Natural killer cell (primary cell): ENCODE measurements around the gene RASGEF1B. TPM values are rescaled to one million over a fixed set of nuclear protein-coding genes. Genes with fewer than 3 reads are reported as not detected.

Experiments
- ATAC-seq, 3 donors: fragments of 150-1000 bp in 2 of 3; fragments of 200-7000 bp in 1 of 3; cut with Tn5 transposase; 1 replicate in 1 of 3; 2 replicates in 2 of 3; pipeline ENCODE4 v1.10.0; 2021; ENCODE audit warnings: mild to moderate bottlenecking in 2 of 3, moderate library complexity in 2 of 3
- DNase-seq, 2 donors: peaks; one replicate each; pipeline versions ENCODE4 v3.0.0 to v3.0.0-alpha.2; 2013 to 2021; ENCODE audit warnings: mixed read lengths in 1 of 2
- H3K27ac ChIP-seq: one replicate; pipeline ENCODE4 v1.5.1; 2013; ENCODE audit warnings: mild to moderate bottlenecking, low read length
- H3K27me3 ChIP-seq: one replicate; pipeline ENCODE4 v1.6.1; 2013; ENCODE audit warnings: low read length; ENCODE audit not compliant: control insufficient read depth, insufficient read depth
- H3K36me3 ChIP-seq: one replicate; pipeline ENCODE4 v1.6.1; 2013; ENCODE audit warnings: low read length; ENCODE audit not compliant: control insufficient read depth, insufficient read depth
- H3K4me1 ChIP-seq: one replicate; pipeline ENCODE4 v1.6.1; 2013; ENCODE audit warnings: low read length; ENCODE audit not compliant: control insufficient read depth, insufficient read depth
- H3K4me3 ChIP-seq: one replicate; pipeline ENCODE4 v1.5.1; 2013; ENCODE audit warnings: low read length
- H3K9me3 ChIP-seq: one replicate; pipeline ENCODE4 v1.6.1; 2013; ENCODE audit warnings: low read length; ENCODE audit not compliant: control insufficient read depth, insufficient read depth
- H3K27ac Mint-ChIP-seq, 2 donors: one replicate each; pipeline ENCODE4 v1.8.0; 2022; ENCODE audit warnings: mild to moderate bottlenecking in 2 of 2, mixed read lengths in 2 of 2, moderate library complexity in 1 of 2
- H3K27me3 Mint-ChIP-seq, 2 donors: one replicate each; pipeline ENCODE4 v1.8.0; 2022; ENCODE audit warnings: low read depth in 2 of 2, mixed read lengths in 2 of 2
- H3K36me3 Mint-ChIP-seq: one replicate; pipeline ENCODE4 v1.8.0; 2022; ENCODE audit warnings: mixed read lengths
- H3K4me1 Mint-ChIP-seq, 2 donors: one replicate each; pipeline ENCODE4 v1.8.0; 2022; ENCODE audit warnings: mixed read lengths in 2 of 2
- H3K4me3 Mint-ChIP-seq: one replicate; pipeline ENCODE4 v1.8.0; 2022; ENCODE audit warnings: mild to moderate bottlenecking, moderate library complexity, mixed read lengths
- H3K9me3 Mint-ChIP-seq, 2 donors: one replicate each; pipeline ENCODE4 v1.8.0; 2022; ENCODE audit warnings: mixed read lengths in 2 of 2
- WGBS: methylation state at CpG from one replicate; pipeline ENCODE4 v1.1.7; 2013; ENCODE audit warnings: missing lambda C conversion rate; ENCODE audit not compliant: insufficient coverage; 5-methylcytosine and 5-hydroxymethylcytosine counted together
- intact Hi-C: fragments of 100-400 bp; cut with micrococcal nuclease; formaldehyde crosslinking; loops from one replicate; pipeline ENCODE4 v1.14.2; 2022
- total RNA-seq, 4 donors: library from RNA; stranded (reverse); fragments of 120-200 nt in 1 of 4; gene quantifications; one replicate each; pipeline versions ENCODE4 v1.2.3 to v1.2.4, GENCODE V29; 2013 to 2022
- TF ChIP-seq, protein P1 (sequence below): fragments of 200-600 bp; IDR thresholded peaks from one replicate; pipeline ENCODE4 v1.8.0; 2022; ENCODE audit warnings: antibody characterized with exemption

RASGEF1B gene
- total RNA-seq, 3 donors from 2014 or later (not counting 1 experiment from before 2014, with no cell fraction given), result 42.9 to 106 (median 90.8) TPM

DNA sequence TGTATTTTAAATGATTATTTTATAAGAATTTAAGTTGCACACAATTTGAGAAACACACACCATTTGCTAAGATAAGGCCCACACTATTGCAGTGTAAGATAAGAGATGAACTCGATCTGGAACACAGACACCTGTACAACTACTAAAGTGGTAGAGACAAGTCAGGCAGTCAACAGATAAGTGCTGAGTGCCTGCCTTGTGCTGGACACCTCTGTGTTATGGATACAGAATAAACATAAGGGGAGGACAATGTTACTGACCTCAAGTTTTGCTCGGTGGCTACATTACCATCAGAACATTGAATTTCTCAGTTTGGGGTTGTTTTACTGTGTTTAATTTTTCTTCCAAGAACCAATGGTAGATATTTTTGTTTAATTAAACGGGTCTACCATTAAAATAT is 74.1 kb downstream of the RASGEF1B start:
- H3K27ac Mint-ChIP-seq, result no peak overlapping the region
- no peaks in the 10 kb centered on the region for H3K27me3 ChIP-seq
- ATAC-seq (no peak), DNase-seq (no peak)
- 83% methylated on average over 2 of the region's 3 CpGs for WGBS
- no peak overlapping the region for H3K4me3 Mint-ChIP-seq
- H3K9me3 Mint-ChIP-seq, result no peaks in the 10 kb centered on the region
- no peaks in the 10 kb centered on the region for H3K4me1 Mint-ChIP-seq
- H3K27ac ChIP-seq, result no peak overlapping the region
- H3K4me3 ChIP-seq, result no peak overlapping the region
- intact Hi-C loops, result no loop called here
- TF ChIP-seq, protein P1, sequence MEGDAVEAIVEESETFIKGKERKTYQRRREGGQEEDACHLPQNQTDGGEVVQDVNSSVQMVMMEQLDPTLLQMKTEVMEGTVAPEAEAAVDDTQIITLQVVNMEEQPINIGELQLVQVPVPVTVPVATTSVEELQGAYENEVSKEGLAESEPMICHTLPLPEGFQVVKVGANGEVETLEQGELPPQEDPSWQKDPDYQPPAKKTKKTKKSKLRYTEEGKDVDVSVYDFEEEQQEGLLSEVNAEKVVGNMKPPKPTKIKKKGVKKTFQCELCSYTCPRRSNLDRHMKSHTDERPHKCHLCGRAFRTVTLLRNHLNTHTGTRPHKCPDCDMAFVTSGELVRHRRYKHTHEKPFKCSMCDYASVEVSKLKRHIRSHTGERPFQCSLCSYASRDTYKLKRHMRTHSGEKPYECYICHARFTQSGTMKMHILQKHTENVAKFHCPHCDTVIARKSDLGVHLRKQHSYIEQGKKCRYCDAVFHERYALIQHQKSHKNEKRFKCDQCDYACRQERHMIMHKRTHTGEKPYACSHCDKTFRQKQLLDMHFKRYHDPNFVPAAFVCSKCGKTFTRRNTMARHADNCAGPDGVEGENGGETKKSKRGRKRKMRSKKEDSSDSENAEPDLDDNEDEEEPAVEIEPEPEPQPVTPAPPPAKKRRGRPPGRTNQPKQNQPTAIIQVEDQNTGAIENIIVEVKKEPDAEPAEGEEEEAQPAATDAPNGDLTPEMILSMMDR, result no peak
- H3K4me1 ChIP-seq, result no peaks in the 10 kb centered on the region
- no peaks in the 10 kb centered on the region for H3K36me3 ChIP-seq
- H3K36me3 Mint-ChIP-seq, result no peaks in the 10 kb centered on the region
- H3K27me3 Mint-ChIP-seq, result peaks cover 0 to 5% of the 10 kb centered on the region in 2 donors
- no peaks in the 10 kb centered on the region for H3K9me3 ChIP-seq

DNA sequence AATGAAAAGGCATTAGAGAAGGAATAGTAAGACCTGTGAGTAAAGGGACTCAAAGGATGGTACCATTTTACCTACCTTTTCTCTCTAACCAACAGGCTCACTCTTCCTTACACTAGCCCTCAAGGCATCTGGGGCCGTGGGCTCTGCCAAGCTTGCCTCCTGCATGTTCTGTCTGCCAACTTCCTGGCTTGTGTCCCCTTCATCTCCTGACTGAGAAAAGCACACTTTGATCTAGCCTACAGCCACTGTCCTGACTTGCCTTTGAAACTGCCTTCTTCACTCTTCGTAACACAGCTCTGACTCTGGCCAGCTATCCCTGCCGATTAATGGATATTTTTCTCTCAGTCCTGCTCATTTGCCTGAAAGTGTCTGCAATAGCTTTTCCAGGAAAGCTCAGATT is 76.5 kb downstream of the RASGEF1B start:
- no peak for DNase-seq
- Mint-ChIP-seq H3K9me3 (no peaks in the 10 kb centered on the region), H3K4me1 (no peaks in the 10 kb centered on the region), H3K27ac (no peak overlapping the region), H3K36me3 (no peaks in the 10 kb centered on the region), H3K27me3 (no peaks in the 10 kb centered on the region), H3K4me3 (no peak overlapping the region)
- no peaks in the 10 kb centered on the region for H3K4me1 ChIP-seq
- WGBS, result 93% methylated on average over 3 of the region's 3 CpGs
- H3K27ac ChIP-seq, result no peak overlapping the region
- TF ChIP-seq, protein P1, result no peak
- intact Hi-C loops, result no loop called here
- ATAC-seq, result no peak
- H3K27me3 ChIP-seq, result no peaks in the 10 kb centered on the region
- no peaks in the 10 kb centered on the region for H3K36me3 ChIP-seq
- no peaks in the 10 kb centered on the region for H3K9me3 ChIP-seq
- no peak overlapping the region for H3K4me3 ChIP-seq

DNA sequence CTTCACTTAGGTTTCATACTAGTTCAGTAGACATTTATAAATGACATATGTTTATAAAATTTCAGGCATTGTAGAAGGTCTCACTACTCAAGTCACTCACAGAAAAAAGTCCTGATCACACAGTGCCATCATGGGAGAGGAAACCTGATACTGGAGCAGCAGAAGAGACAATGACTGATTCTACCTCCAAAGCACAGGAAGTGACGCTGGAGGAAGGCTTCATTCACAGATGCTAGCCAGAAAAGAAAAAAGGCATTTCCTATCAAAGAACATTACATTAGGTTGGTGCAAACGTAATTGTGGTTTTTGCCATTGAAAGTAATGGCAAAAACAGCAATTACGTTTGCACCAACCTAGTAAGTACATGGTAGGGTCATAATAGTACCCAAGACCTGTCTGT is 79.5 kb downstream of the RASGEF1B start:
- no peaks in the 10 kb centered on the region for H3K4me1 ChIP-seq
- Mint-ChIP-seq H3K4me1 (no peaks in the 10 kb centered on the region), H3K36me3 (no peaks in the 10 kb centered on the region), H3K27ac (no peak overlapping the region), H3K27me3 (no peaks in the 10 kb centered on the region), H3K4me3 (no peak overlapping the region), H3K9me3 (no peaks in the 10 kb centered on the region)
- ATAC-seq, result no peak
- DNase-seq, result peak in 1 of 2 donors; percentile 33
- no peaks in the 10 kb centered on the region for H3K9me3 ChIP-seq
- TF ChIP-seq, protein P1, result no peak
- no peak overlapping the region for H3K4me3 ChIP-seq
- no peaks in the 10 kb centered on the region for H3K36me3 ChIP-seq
- H3K27me3 ChIP-seq, result no peaks in the 10 kb centered on the region
- intact Hi-C loops, result no loop called here
- H3K27ac ChIP-seq, result no peak overlapping the region
- WGBS, result 67% methylated on average over 3 of the region's 3 CpGs

DNA sequence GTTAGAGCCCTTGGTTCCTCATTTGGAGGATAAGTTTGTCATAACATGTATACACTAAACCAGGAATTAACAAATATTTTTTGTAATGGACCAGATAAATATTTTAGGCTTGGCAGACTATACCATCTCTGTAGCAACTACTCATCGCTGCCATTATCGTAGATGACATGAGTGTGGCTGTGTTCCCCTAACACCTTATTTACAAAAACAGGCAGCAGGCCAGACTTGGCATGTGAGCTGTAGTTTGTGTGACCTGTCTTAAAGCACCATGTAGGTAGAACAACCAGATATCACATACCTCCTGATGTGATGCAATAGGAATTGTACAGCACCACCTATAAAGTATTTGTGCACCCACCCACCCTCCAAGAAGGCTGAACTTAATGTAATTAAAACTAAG is 82.0 kb downstream of the RASGEF1B start:
- no peaks in the 10 kb centered on the region for H3K36me3 ChIP-seq
- TF ChIP-seq, protein P1, result no peak
- 90% methylated on average over 2 of the region's 2 CpGs for WGBS
- H3K9me3 ChIP-seq, result no peaks in the 10 kb centered on the region
- H3K9me3 Mint-ChIP-seq, result no peaks in the 10 kb centered on the region
- intact Hi-C loops, result no loop called here
- ATAC-seq (no peak), DNase-seq (no peak)
- H3K27me3 Mint-ChIP-seq, result peaks cover 0 to 6% of the 10 kb centered on the region in 2 donors
- H3K4me1 ChIP-seq, result no peaks in the 10 kb centered on the region
- H3K4me1 Mint-ChIP-seq, result no peaks in the 10 kb centered on the region
- H3K4me3 Mint-ChIP-seq, result no peak overlapping the region
- H3K27me3 ChIP-seq, result no peaks in the 10 kb centered on the region
- H3K27ac ChIP-seq, result no peak overlapping the region
- H3K36me3 Mint-ChIP-seq, result no peaks in the 10 kb centered on the region
- H3K27ac Mint-ChIP-seq, result no peak overlapping the region
- no peak overlapping the region for H3K4me3 ChIP-seq
